Measurements from ENCODE around the gene PRSS23.

- TF ChIP-seq CTCF (IDR thresholded peaks at IDR 0.05): no peak
- TF ChIP-seq EZH2phosphoT487 (IDR thresholded peaks at IDR 0.05): no peak
These were observed 11.4 kb downstream of the PRSS23 start for GRCh38 chr11:86811637-86812321.

Data from neural progenitor cell (in vitro differentiated cells).